ENCODE data around the gene BHLHE41.

The BHLHE41 gene

DNA sequence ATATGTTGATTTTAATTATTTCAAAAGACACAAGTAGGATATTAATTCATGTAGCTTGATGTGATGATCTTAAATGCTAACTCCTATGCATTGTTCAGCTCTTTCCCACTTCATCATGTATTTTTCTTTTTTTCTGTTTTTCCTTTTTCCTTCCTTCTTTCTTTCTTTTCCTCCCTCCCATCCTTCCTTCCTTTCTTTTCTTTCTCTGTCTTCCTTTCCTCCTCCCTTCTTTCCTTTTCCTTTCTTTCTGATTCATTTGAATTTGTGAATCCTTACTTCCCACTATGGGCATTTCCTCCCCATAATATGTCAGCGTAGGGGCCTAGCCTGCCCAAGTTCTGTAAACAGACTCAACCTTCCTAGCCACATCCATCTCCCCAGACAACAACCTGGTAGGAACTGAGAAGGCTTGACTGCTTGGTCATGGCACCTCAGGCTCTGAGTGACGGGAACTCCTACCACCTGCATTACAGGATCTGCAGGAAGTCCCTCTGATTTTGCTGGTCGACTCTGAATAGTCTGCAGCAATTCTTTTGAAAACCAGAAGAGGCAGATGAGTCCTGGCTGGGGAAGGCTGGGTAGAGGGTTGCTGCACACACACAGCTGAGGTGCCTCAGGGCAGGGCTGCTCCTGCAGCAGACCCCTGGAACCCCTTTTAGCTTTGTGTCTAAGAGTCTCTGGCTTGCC is 33.4 kb upstream of the BHLHE41 start:
- TF ChIP-seq, protein P1, sequence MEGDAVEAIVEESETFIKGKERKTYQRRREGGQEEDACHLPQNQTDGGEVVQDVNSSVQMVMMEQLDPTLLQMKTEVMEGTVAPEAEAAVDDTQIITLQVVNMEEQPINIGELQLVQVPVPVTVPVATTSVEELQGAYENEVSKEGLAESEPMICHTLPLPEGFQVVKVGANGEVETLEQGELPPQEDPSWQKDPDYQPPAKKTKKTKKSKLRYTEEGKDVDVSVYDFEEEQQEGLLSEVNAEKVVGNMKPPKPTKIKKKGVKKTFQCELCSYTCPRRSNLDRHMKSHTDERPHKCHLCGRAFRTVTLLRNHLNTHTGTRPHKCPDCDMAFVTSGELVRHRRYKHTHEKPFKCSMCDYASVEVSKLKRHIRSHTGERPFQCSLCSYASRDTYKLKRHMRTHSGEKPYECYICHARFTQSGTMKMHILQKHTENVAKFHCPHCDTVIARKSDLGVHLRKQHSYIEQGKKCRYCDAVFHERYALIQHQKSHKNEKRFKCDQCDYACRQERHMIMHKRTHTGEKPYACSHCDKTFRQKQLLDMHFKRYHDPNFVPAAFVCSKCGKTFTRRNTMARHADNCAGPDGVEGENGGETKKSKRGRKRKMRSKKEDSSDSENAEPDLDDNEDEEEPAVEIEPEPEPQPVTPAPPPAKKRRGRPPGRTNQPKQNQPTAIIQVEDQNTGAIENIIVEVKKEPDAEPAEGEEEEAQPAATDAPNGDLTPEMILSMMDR (IDR thresholded peaks at IDR 0.05; ENCODE audit: borderline replicate concordance, extremely low read depth, low read length, poor library complexity, severe bottlenecking): no peak
- no peak for TF ChIP-seq EZH2 (IDR thresholded peaks at IDR 0.05; ENCODE audit: borderline replicate concordance, low read depth, low read length, severe bottlenecking)
- no peaks in the 10 kb centered on the region for H3K9me3 ChIP-seq (ENCODE audit: insufficient read depth, low read length, severe bottlenecking)
- no peak overlapping the region for H3K4me2 ChIP-seq (ENCODE audit: insufficient read depth, low read length)
- no peaks in the 10 kb centered on the region; the same call in 1 of the 2 replicates for H3K4me1 ChIP-seq (ENCODE audit: insufficient read depth, low read length)
- H3K27ac ChIP-seq (ENCODE audit: low read length): no peak overlapping the region
- DNase-seq: no peak
- no peaks in the 10 kb centered on the region for H3K79me2 ChIP-seq (ENCODE audit: insufficient read depth, low read length)
- H3K27me3 ChIP-seq (ENCODE audit: insufficient read depth, low read length, poor library complexity): peaks cover 24% of the 10 kb centered on the region
- H3K4me3 ChIP-seq (ENCODE audit: low read depth in 1 of 2, low read length in 2 of 2): no peak overlapping the region
- no peak overlapping the region for H3K9ac ChIP-seq (ENCODE audit: low read depth, low read length)
- ATAC-seq (ENCODE audit: insufficient read depth, low read depth): peak; percentile 48; the same call in 1 of the 3 replicates
- no peaks in the 10 kb centered on the region for H4K20me1 ChIP-seq (ENCODE audit: insufficient read depth, low read length)
- H2AFZ ChIP-seq (ENCODE audit: low read depth, low read length): no peak overlapping the region
- H3K36me3 ChIP-seq (ENCODE audit: insufficient read depth, low read length): no peaks in the 10 kb centered on the region

DNA sequence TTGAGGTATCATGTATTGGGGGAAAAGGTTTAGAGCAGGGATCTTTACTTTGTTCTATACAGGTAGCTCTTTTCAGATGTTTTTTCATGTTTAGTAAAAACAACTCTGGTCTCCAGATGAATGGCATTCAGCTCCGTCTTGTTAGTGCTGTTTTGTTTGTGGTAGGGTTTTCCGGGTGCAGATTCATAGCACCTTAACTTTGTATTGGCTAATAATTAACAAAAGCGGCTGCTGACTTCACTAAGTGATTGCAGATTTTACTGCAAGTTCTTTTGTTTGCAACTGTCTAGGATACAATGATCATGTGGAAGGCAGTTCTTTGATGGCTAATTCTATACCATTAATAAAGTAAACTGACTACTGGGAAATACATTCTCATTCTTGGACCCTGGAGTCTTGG is 32.2 kb upstream of the BHLHE41 start:
- Histone ChIP-seq H3K4me2 (ENCODE audit: insufficient read depth, low read length) (no peak overlapping the region), H3K9me3 (ENCODE audit: insufficient read depth, low read length, severe bottlenecking) (no peaks in the 10 kb centered on the region), H4K20me1 (ENCODE audit: insufficient read depth, low read length) (no peaks in the 10 kb centered on the region), H3K27ac (ENCODE audit: low read length) (no peak overlapping the region), H3K79me2 (ENCODE audit: insufficient read depth, low read length) (no peaks in the 10 kb centered on the region), H2AFZ (ENCODE audit: low read depth, low read length) (no peak overlapping the region), H3K4me1 (ENCODE audit: insufficient read depth, low read length) (no peaks in the 10 kb centered on the region; the same call in 1 of the 2 replicates), H3K4me3 (ENCODE audit: low read depth in 1 of 2, low read length in 2 of 2) (no peak overlapping the region), H3K36me3 (ENCODE audit: insufficient read depth, low read length) (no peaks in the 10 kb centered on the region), H3K9ac (ENCODE audit: low read depth, low read length) (no peak overlapping the region), H3K27me3 (ENCODE audit: insufficient read depth, low read length, poor library complexity) (peaks cover 23% of the 10 kb centered on the region)
- ATAC-seq (ENCODE audit: insufficient read depth, low read depth) (no peak), DNase-seq (no peak)
- TF ChIP-seq, protein P1 (IDR thresholded peaks at IDR 0.05; ENCODE audit: borderline replicate concordance, extremely low read depth, low read length, poor library complexity, severe bottlenecking): no peak
- TF ChIP-seq EZH2 (IDR thresholded peaks at IDR 0.05; ENCODE audit: borderline replicate concordance, low read depth, low read length, severe bottlenecking): no peak

DNA sequence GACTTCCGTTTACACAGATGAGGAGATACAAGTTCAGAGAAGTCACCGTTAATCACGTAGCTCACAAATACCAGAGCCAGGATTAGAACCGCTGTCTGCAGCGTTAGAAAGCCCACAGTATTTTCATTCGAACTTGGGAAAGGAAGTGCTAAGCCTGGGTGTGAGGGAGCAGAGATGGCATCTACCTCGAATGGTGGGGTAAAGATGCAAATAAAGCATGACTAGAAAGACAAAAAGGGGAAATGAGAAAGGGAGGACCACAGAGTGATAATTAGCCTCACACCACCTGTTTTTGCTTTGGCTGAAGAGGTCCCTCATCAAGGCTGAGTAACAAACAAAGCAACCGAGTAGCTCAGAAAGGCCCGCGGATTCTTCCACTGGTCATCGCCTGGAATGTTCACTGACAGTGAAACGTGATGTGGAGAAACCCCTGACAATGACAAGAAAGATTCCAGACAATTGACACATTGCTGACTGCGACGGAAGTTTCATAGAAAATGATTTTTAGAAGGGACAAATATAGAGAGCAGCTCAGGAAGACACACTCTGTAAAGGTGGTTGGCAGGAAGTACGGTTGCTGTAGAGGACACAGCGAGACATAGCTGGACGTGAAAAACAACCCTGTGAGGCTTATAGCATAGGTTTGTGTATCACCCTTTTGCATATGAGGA is 31.5 kb upstream of the BHLHE41 start:
- no peak for TF ChIP-seq EZH2 (IDR thresholded peaks at IDR 0.05; ENCODE audit: borderline replicate concordance, low read depth, low read length, severe bottlenecking)
- TF ChIP-seq, protein P1 (IDR thresholded peaks at IDR 0.05; ENCODE audit: borderline replicate concordance, extremely low read depth, low read length, poor library complexity, severe bottlenecking): no peak
- DNase-seq: no peak
- ATAC-seq (ENCODE audit: insufficient read depth, low read depth): no peak
- Histone ChIP-seq H3K9ac (ENCODE audit: low read depth, low read length) (no peak overlapping the region), H3K36me3 (ENCODE audit: insufficient read depth, low read length) (no peaks in the 10 kb centered on the region), H3K79me2 (ENCODE audit: insufficient read depth, low read length) (no peaks in the 10 kb centered on the region), H3K4me3 (ENCODE audit: low read depth in 1 of 2, low read length in 2 of 2) (no peak overlapping the region), H2AFZ (ENCODE audit: low read depth, low read length) (no peak overlapping the region), H3K27me3 (ENCODE audit: insufficient read depth, low read length, poor library complexity) (peaks cover 28% of the 10 kb centered on the region), H3K27ac (ENCODE audit: low read length) (no peak overlapping the region), H3K4me1 (ENCODE audit: insufficient read depth, low read length) (no peaks in the 10 kb centered on the region; the same call in 1 of the 2 replicates), H3K9me3 (ENCODE audit: insufficient read depth, low read length, severe bottlenecking) (no peaks in the 10 kb centered on the region), H4K20me1 (ENCODE audit: insufficient read depth, low read length) (no peaks in the 10 kb centered on the region), H3K4me2 (ENCODE audit: insufficient read depth, low read length) (no peak overlapping the region)
